HG02884 (cell line): ENCODE measurements around the gene CES4A.
"Not testable (repeated sequence)": the region's sequence is repeated elsewhere in the genome, so short reads cannot be mapped to it uniquely, and the experiment has no call there.

ENCODE experiments used
- ATAC-seq: cut with Tn5 transposase; IDR thresholded peaks from one replicate; pipeline ENCODE4 v1.9.1; 2021; ENCODE audit warnings: mild to moderate bottlenecking, moderate library complexity; ENCODE audit not compliant: unreplicated experiment

Gene CES4A

GRCh38 chr16:66988197-66988788 is at the start of gene CES4A:
Gene CES4A, plus strand, starts transcription at chr16:66988589. Its CDS starts 184 bp downstream, at chr16:66988773.
- ATAC-seq: no peak

- no peak for ATAC-seq
Observed at GRCh38 chr16:66939366-66939765, 49.0 kb upstream of the CES4A start.

- ATAC-seq: no peak
Observed at GRCh38 chr16:66940236-66940635, 48.2 kb upstream of the CES4A start.

- no peak for ATAC-seq
Observed at GRCh38 chr16:66942981-66943380, 45.4 kb upstream of the CES4A start.

GRCh38 chr16:66943426-66944053 is 44.8 kb upstream of the CES4A start:
- no peak for ATAC-seq

- no peak for ATAC-seq
Observed at GRCh38 chr16:66944054-66944441, 44.3 kb upstream of the CES4A start.

- ATAC-seq: not testable (repeated sequence)
Observed at GRCh38 chr16:66944971-66945370, 43.4 kb upstream of the CES4A start.

- ATAC-seq: no peak
Observed at GRCh38 chr16:66945939-66946338, 42.5 kb upstream of the CES4A start.

- ATAC-seq: no peak
Observed at GRCh38 chr16:66946541-66946940, 41.8 kb upstream of the CES4A start.

GRCh38 chr16:66946974-66947301 is 41.5 kb upstream of the CES4A start:
- ATAC-seq: no peak

GRCh38 chr16:66947302-66948065 is 40.9 kb upstream of the CES4A start:
- ATAC-seq: peak; percentile 48

GRCh38 chr16:66948134-66948836 is 40.1 kb upstream of the CES4A start:
- no peak for ATAC-seq

- no peak for ATAC-seq
Observed at GRCh38 chr16:66948837-66949225, 39.6 kb upstream of the CES4A start.

- ATAC-seq: no peak
Observed at GRCh38 chr16:66949472-66949871, 38.9 kb upstream of the CES4A start.

- no peak for ATAC-seq
Observed at GRCh38 chr16:66950437-66950836, 38.0 kb upstream of the CES4A start.

- no peak for ATAC-seq
Observed at GRCh38 chr16:66950971-66951790, 37.2 kb upstream of the CES4A start.

- ATAC-seq: no peak
Observed at GRCh38 chr16:66952430-66953110, 35.8 kb upstream of the CES4A start.

- no peak for ATAC-seq
Observed at GRCh38 chr16:66953462-66954096, 34.8 kb upstream of the CES4A start.

GRCh38 chr16:66954097-66954659 is 34.2 kb upstream of the CES4A start:
- ATAC-seq: no peak
